Measurements from ENCODE around the gene TEX2. TPM values are rescaled to one million over a fixed set of nuclear protein-coding genes. Genes with fewer than 3 reads are reported as not detected.
A peak's percentile ranks its signal among the peaks of the same experiment; 100 is the strongest.

The TEX2 gene
- total and polyA plus RNA-seq, 2 of the 13 experiments (the other 11 are each of a cell fraction or from before 2014, with no cell fraction given): 21.4 to 37.7 TPM

DNA sequence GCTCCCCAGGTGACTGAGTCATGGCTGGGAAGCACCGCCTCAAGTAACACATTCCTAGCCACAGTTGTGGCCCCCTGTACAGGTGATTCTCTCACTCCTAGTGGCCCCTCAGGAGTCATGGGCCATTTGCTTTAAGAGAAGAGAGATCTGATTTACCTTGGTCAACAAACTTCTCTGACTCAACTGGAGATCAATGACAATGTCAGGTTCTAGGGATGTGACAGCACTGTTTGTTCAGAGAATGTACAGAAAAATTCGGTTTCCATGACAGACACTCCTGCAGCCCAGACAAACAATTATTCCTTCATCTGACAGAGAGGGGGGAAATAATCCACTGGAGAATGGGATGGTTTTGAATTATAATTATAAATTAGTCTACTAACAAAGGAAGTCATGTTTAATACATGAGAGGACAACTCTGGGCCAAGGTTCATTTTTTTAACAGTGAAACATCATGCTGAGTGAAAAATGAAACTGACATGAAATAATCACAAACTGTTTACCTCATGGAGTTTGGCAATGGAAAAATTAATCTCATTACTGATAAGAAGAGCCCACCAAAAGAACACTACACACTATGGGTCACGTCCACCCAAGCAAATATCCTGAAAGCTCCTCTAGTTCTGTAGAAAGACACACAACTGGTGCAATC, 142.8 kb downstream of the TEX2 start:
- in situ Hi-C loops (cut with HindIII; ENCODE audit: extremely low pct_ligation_motif_present, low pct_unique_long_range_greater_than_20kb) (no loop called here), intact Hi-C loops (cut with micrococcal nuclease; ENCODE audit: unreplicated experiment) (no loop called here)
- Histone ChIP-seq H3K4me2 (ENCODE audit: low read depth, low read length) (no peak overlapping the region), H3K4me3 (replicated peaks in 1 of 3; ENCODE audit: insufficient read depth in 1 of 3, low read depth in 2 of 3, low read length in 3 of 3) (no peak overlapping the region), H3K9me3 (ENCODE audit: low read length) (no peaks in the 10 kb centered on the region), H3K27ac (ENCODE audit: extremely low read length, insufficient read depth, low read length) (peak overlapping the region; percentile 25), H3K4me1 (ENCODE audit: insufficient read depth, low read length) (peaks cover 58% of the 10 kb centered on the region), H2AFZ (ENCODE audit: low read length) (no peak overlapping the region), H3K9ac (ENCODE audit: insufficient read depth, low read depth, low read length) (no peak overlapping the region), H3K27me3 (ENCODE audit: control insufficient read depth in 1 of 2, insufficient read depth in 2 of 2, low read length in 2 of 2) (no peaks in the 10 kb centered on the region), H4K20me1 (ENCODE audit: insufficient read depth, low read length) (no peaks in the 10 kb centered on the region), H3K36me3 (replicated peaks in 1 of 2; ENCODE audit: control insufficient read depth in 1 of 2, insufficient read depth in 2 of 2, low read length in 2 of 2) (peaks cover 1 to 3% of the 10 kb centered on the region in 2 experiments; a peak in 3 of 5 replicates), H3K79me2 (ENCODE audit: insufficient read depth, low read length) (peaks cover 46% of the 10 kb centered on the region)
- no TSS peak for BruUV-seq (replicated peaks)
- peak; percentile 79 for ATAC-seq
- no peak for FAIRE-seq
- 63% methylated on average over 3 of the region's 3 CpGs for WGBS (ENCODE audit: low lambda C conversion rate)
- DNase-seq (ENCODE audit: low spot score): peak; percentile 81
- ChIA-PET POLR2A (interaction anchor here (1.5 to 1.6 kb wide), 2 partner anchors 9 to 14 kb away, joined by 4 read pairs; no protein-coding TSS in a partner anchor), CTCF (ENCODE audit: low intra/inter-chr PET ratio, low total read pairs) (no interaction called here)
- TF ChIP-seq MEIS1 (CRISPR knock-in tag; IDR thresholded peaks at IDR 0.05; ENCODE audit: borderline replicate concordance) (peak; percentile 40; the same call in 1 of the 2 replicates), ZBTB3 (CRISPR knock-in tag; IDR thresholded peaks at IDR 0.05; ENCODE audit: borderline replicate concordance, low read depth) (no peak), CCDC6 (CRISPR knock-in tag; IDR thresholded peaks at IDR 0.05) (no peak), ZNF264 (CRISPR knock-in tag; IDR thresholded peaks at IDR 0.05) (0 out of 2 replicates have a peak, but pooled peaks have one; percentile 25), SUZ12 (IDR thresholded peaks at IDR 0.05; ENCODE audit: low read depth, low read length) (no peak), TBP (CRISPR knock-in tag; IDR thresholded peaks at IDR 0.05) (no peak), SOX6 (IDR thresholded peaks at IDR 0.05) (no peak), SOX6 (CRISPR knock-in tag; IDR thresholded peaks at IDR 0.05) (peak; percentile 57; the same call in 1 of the 2 replicates), HNF4G (IDR thresholded peaks at IDR 0.05; ENCODE audit: borderline replicate concordance, low read depth, low read length) (no peak), HNF4G (CRISPR knock-in tag; IDR thresholded peaks at IDR 0.05; ENCODE audit: borderline replicate concordance, low read depth) (no peak), ZSCAN29 (CRISPR knock-in tag; conservative IDR thresholded peaks at IDR 0.05) (peak; percentile 98), NFE2 (CRISPR knock-in tag; IDR thresholded peaks at IDR 0.05) (no peak), HOXA5 (CRISPR knock-in tag; IDR thresholded peaks at IDR 0.05) (0 out of 2 replicates have a peak, but pooled peaks have one; percentile 50), ZNF337 (CRISPR knock-in tag; IDR thresholded peaks at IDR 0.05; ENCODE audit: borderline replicate concordance, low read depth) (no peak)
- TF ChIP-seq, protein P1, sequence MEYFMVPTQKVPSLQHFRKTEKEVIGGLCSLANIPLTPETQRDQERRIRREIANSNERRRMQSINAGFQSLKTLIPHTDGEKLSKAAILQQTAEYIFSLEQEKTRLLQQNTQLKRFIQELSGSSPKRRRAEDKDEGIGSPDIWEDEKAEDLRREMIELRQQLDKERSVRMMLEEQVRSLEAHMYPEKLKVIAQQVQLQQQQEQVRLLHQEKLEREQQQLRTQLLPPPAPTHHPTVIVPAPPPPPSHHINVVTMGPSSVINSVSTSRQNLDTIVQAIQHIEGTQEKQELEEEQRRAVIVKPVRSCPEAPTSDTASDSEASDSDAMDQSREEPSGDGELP (IDR thresholded peaks at IDR 0.05; ENCODE audit: borderline replicate concordance, low read depth): peak; percentile 36; the same call in 1 of the 2 replicates
- TF ChIP-seq, protein P2, sequence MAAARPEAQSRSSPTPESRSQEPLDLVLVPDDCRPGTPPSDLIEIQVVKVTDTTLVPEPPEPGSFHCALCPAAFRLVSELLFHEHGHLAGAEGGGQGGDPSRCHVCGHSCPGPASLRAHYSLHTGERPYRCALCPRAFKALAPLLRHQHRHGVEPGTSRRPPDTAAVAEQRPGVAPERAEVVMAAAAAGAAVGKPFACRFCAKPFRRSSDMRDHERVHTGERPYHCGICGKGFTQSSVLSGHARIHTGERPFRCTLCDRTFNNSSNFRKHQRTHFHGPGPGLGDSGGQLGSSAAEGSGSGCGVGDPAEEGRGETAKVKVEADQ (CRISPR knock-in tag; IDR thresholded peaks at IDR 0.05; ENCODE audit: borderline replicate concordance): 0 out of 2 replicates have a peak, but pooled peaks have one; percentile 31
- TF ChIP-seq, protein P3, sequence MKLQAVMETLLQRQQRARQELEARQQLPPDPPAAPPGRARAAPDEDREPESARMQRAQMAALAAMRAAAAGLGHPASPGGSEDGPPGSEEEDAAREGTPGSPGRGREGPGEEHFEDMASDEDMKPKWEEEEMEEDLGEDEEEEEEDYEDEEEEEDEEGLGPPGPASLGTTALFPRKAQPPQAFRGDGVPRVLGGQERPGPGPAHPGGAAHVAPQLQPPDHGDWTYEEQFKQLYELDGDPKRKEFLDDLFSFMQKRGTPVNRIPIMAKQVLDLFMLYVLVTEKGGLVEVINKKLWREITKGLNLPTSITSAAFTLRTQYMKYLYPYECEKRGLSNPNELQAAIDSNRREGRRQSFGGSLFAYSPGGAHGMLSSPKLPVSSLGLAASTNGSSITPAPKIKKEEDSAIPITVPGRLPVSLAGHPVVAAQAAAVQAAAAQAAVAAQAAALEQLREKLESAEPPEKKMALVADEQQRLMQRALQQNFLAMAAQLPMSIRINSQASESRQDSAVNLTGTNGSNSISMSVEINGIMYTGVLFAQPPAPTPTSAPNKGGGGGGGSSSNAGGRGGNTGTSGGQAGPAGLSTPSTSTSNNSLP (IDR thresholded peaks at IDR 0.05; ENCODE audit: low read depth, low read length): peak; percentile 70
- TF ChIP-seq, protein P4, sequence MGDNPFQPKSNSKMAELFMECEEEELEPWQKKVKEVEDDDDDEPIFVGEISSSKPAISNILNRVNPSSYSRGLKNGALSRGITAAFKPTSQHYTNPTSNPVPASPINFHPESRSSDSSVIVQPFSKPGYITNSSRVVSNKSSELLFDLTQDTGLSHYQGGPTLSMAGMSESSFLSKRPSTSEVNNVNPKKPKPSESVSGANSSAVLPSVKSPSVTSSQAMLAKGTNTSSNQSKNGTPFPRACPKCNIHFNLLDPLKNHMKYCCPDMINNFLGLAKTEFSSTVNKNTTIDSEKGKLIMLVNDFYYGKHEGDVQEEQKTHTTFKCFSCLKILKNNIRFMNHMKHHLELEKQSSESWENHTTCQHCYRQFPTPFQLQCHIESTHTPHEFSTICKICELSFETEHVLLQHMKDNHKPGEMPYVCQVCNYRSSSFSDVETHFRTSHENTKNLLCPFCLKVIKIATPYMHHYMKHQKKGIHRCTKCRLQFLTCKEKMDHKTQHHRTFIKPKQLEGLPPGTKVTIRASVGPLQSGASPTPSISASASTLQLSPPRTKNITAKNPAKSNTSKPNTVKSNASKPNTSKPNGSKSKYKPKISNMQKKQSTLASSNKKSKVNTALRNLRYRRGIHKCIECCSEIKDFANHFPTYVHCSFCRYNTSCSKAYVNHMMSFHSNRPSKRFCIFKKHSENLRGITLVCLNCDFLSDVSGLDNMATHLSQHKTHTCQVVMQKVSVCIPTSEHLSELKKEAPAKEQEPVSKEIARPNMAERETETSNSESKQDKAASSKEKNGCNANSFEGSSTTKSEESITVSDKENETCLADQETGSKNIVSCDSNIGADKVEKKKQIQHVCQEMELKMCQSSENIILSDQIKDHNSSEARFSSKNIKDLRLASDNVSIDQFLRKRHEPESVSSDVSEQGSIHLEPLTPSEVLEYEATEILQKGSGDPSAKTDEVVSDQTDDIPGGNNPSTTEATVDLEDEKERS (CRISPR knock-in tag; IDR thresholded peaks at IDR 0.05): 0 out of 2 replicates have a peak, but pooled peaks have one; percentile 37

Data from HepG2 (cell line).